Ramos (cell line): Measurements from ENCODE around the gene RNF130.

Experiments used
- in situ Hi-C: fragments of 300-500 bp; cut with MboI; formaldehyde crosslinking; loops from one replicate; pipeline ENCODE4 v1.14.3; 2022; ENCODE audit warnings: low sequenced_read_pairs; ENCODE audit not compliant: unreplicated experiment

Gene RNF130

GRCh38 chr5:180104168-180104530, 32.6 kb upstream of the RNF130 start:
- in situ Hi-C loops: no loop called here

- in situ Hi-C loops: no loop called here
These were observed 32.1 kb upstream of the RNF130 start for GRCh38 chr5:180103487-180104167.

DNA sequence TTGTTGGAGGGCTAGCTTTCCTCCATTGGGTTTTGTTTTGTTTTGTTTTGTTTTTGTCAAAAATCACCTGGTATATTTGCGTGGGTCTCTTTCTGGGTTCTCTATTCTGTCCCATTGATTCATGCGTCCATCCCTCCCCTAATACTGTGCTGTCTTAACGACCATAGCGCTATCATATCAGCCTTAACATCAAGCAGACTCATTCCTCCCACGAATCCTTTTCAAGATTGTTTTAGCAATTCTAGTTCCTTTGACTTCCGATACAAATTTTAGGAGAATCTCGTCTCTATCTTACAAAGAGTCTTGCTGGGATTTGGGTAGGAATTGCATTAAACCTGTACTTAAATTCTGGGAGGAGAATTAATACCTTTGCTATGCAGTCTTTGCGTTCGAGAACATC, 31.1 kb upstream of the RNF130 start:
- in situ Hi-C loops: no loop called here

GRCh38 chr5:180101451-180102105, 30.0 kb upstream of the RNF130 start:
- in situ Hi-C loops: no loop called here

- in situ Hi-C loops: no loop called here
These were observed 29.3 kb upstream of the RNF130 start for GRCh38 chr5:180100621-180101450.

DNA sequence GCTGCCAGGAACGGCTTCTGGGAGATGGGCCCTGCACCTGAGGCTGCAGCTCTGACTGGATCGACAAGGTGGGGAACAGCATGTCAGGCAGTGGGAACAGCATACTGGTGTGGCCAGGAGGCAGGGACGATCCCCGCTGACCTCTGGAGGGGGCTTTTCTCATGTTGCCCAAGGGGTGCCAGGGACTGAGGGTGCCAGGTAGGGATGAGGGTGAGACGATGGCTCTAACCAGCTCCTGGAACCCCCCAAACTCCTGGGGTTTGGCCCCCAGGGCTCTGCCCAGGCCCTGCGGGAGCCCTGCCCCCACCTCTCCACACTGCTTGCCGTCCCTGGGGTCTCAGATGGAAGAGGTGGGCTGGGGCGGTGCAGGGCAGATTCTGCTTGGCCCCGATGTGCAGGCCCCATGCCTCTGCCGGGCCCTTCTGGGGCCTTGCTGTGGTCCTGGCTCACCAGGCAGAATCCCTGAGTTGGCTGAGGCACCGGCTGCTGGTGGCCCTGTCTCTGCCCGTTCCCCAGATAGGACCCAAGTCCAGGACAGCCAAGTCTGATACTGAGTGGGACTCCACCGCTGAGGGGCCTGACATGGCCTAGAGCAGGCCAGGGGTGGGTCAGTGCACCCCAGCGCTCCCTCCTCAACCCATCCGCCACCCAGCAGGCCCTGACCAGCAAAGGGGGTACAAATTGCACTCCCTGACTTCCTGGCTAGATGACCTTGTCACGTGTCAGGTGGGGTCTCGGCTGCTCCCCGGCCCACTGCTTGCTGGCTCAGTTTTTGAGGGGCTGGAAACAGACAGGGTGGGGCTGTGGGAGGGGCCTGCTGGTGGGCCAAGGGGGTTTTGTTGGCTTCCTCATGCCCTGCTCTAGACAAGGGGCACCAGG, 28.4 kb upstream of the RNF130 start:
- in situ Hi-C loops: no loop called here

- in situ Hi-C loops: no loop called here
These were observed 27.6 kb upstream of the RNF130 start for GRCh38 chr5:180098991-180099732.

GRCh38 chr5:180098526-180098925, 27.0 kb upstream of the RNF130 start:
- in situ Hi-C loops: no loop called here

- in situ Hi-C loops: no loop called here
These were observed 26.4 kb upstream of the RNF130 start for GRCh38 chr5:180097926-180098325.

DNA sequence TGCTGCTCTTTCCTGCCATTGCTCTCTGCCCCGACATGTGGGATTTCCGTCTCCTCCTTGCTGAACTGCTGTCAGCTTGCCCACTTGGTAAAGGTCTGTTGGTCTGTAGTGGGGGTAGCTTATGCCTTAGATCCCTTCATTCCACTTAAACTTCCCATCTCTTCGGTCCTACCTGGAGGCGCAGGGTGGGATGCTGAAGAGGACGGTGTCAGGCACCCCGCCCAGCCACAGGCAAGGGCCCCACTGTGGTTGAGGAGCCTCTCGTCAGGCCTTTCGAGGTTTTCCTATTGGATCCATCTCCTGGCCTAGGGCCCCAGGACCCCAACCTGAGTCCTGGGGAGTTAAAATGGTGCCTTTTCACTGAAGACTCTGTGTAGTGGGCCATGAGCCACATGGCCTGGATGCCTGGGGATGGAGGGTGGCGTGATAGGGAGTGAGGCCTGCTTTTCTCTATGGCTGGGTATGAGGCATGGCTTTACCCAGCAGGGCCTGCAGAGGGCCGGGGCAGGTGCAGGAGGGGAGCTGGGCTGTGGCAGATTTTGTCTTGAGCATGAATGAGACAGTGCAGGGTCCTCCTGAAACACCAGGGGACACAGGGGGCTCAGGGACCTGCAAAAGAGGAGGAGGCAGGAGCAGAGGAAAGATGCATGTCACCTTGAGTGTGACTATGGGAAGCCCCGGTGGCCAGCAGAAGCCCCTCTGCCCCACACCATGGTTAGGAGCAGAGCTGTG, 25.8 kb upstream of the RNF130 start:
- in situ Hi-C loops: no loop called here

DNA sequence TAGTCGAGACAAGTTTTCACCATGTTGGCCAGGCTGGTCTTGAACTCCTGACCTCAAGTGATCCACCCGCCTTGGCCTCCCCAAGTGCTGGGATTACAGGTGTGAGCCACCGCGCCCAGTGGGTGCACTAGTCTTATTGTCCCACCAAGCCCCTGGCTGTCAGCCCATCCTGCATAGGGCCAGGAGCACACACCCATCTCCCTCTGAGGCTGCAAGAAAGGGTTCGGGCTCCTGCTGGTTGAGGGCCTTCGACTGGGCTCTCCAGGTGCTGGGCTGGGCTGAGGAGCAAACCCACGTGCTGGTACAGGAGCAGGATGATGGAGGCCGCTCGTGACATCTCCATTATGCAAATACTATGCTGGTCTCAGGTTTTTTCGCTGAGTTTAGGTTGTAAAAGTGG, 25.1 kb upstream of the RNF130 start:
- in situ Hi-C loops: no loop called here

DNA sequence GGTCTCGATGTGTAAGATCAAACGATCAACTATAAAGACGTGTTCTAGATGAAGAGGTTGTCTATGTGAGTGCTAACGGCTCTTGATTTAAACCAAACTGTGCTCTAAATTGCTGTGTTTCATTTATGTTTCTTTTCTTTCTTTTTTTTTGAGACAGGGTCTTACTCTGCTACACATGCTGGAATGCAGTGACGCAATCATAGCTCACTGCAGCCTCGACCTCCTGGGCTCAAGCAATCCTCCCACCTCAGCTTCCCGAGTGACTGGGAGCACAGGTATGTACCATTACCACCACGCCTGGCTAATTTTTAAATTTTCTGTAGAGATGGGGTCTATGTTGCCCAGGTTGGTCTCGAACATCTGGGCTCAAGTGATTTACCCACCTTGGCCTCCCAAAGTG, 24.0 kb upstream of the RNF130 start:
- in situ Hi-C loops: no loop called here

GRCh38 chr5:180093651-180094382, 22.3 kb upstream of the RNF130 start:
- in situ Hi-C loops: no loop called here

DNA sequence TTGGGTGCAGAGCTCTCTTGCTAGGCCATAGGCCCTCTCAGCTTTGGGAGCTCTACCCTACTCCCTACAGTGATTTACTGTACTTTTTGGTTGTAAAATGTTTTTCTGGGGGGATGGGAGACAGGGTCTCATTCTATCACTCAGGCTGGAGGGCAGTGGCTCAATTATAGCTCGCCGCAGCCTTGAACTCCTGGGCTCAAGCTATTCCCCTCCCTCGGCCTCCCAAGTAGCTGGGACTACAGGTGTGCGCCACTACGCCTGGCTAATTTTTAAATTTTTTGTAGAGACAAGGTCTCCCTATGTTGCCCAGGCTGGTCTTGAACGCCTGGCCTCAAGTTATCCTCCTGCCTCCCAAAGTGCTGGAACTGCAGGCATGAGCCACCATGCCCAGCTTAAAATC, 21.7 kb upstream of the RNF130 start:
- in situ Hi-C loops: no loop called here

DNA sequence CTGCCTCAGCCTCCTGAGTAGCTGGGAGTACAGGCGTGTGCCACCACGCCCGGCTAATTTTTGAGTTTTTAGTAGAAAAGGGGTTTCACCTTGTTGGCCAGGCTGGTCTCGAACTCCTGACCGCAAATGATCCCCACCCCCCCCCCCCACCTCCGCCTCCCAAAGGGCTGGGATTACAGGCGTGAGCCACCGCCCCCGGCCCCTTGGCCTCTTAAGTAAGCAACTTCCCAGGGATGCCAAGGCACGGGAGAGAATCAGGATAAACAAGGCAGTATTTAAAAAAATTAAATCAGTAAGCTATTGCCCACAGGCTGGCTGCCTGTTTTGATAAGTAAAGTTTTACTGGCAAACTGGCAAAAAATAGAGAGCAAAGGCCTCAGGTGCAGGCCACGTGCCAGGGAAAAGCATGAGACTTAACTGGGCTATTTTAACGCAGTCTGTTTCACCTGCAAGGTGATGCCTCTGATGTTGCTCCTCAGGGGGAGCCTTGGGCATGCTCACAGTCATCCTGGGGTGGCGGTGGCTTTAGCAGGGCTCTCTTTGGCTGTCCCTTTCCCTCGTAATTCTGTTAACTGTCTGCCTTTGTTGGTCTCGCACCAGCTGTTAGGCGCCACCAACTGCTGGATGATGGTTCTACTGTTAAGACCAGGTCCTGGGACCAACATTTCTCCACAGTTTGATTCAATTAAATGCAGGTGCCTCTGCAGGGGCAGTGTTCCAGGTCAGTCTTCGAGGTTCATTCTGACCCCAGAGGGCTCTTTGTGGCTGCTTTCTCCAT, 19.4 kb upstream of the RNF130 start:
- in situ Hi-C loops: no loop called here

- in situ Hi-C loops: no loop called here
These were observed 18.7 kb upstream of the RNF130 start for GRCh38 chr5:180090098-180090768.

GRCh38 chr5:180089628-180090027, 18.1 kb upstream of the RNF130 start:
- in situ Hi-C loops: loop anchor here (10.0 kb wide), 1 partner anchor 295 kb away; the partner anchor contains the start of gene LTC4S
